Adrenal gland (tissue), 12 donors: ENCODE results near the gene LY6G6F. TPM values are rescaled to one million over a fixed set of nuclear protein-coding genes. Genes with fewer than 3 reads are reported as not detected.

Experiments used
- DNase-seq, 7 donors: peaks; one replicate each; pipeline ENCODE4 v3.0.0-alpha.2; 2019 to 2020
- H3K27ac ChIP-seq, 5 donors: fragments of 200-600 bp; sonication (generic) in 4 of 5; 1 replicate in 3 of 5; 2 replicates in 2 of 5; pipeline versions ENCODE4 v1.5.1 to v1.8.0; 2016 to 2020; ENCODE audit warnings: mild to moderate bottlenecking in 1 of 5
- H3K27me3 ChIP-seq: fragments of 200-600 bp; 2 replicates; pipeline ENCODE4 v1.8.0; 2021
- H3K36me3 ChIP-seq, 2 donors: fragments of 200-600 bp; replicated peaks in 1 of 2; 1 replicate in 1 of 2; 2 replicates in 1 of 2; pipeline versions ENCODE4 v1.5.1 to v1.8.0; 2018 to 2022
- H3K4me1 ChIP-seq, 2 donors: fragments of 200-600 bp; replicated peaks in 1 of 2; 1 replicate in 1 of 2; 2 replicates in 1 of 2; pipeline versions ENCODE4 v1.5.1 to v1.8.0; 2018 to 2021
- H3K4me3 ChIP-seq, 4 donors: fragments of 200-600 bp; sonication (generic) in 3 of 4; one replicate each; pipeline ENCODE4 v1.5.1; 2016 to 2018
- H3K9me3 ChIP-seq, 3 donors: fragments of 200-600 bp; sonication (generic) in 1 of 3; replicated peaks in 1 of 3; 1 replicate in 2 of 3; 2 replicates in 1 of 3; pipeline versions ENCODE4 v1.5.1 to v1.8.0; 2016 to 2021
- CTCF ChIP-seq, 6 experiments: fragments of 450-650 bp in 4 of 6; fragments of 200-600 bp in 2 of 6; sonication (generic) in 1 of 6; IDR thresholded peaks; 1 replicate in 5 of 6; 2 replicates in 1 of 6; pipeline versions ENCODE4 v1.5.1 to v1.8.0; 2016 to 2021; ENCODE audit warnings: antibody characterized with exemption in 6 of 6, mild to moderate bottlenecking in 2 of 6, moderate library complexity in 1 of 6
- POLR2A ChIP-seq, 2 donors: fragments of 450-650 bp; IDR thresholded peaks; one replicate each; pipeline ENCODE4 v1.6.1; 2017; ENCODE audit warnings: antibody characterized with exemption in 2 of 2, mild to moderate bottlenecking in 2 of 2, moderate library complexity in 1 of 2
- WGBS, 4 donors: extraction: QIAGEN DNeasy Blood & Tissue Kit in 2 of 4; methylation state at CpG; one replicate each; pipeline versions ENCODE4 v1.1.5 to v1.1.7; 2013 to 2017; 5-methylcytosine and 5-hydroxymethylcytosine counted together
- intact Hi-C, 2 donors: fragments of 100-400 bp; cut with DNase I; formaldehyde crosslinking; loops; one replicate each; pipeline versions ENCODE4 v1.14.1 to v1.15.0; 2022 to 2023
- polyA plus RNA-seq, 3 donors: library from polyadenylated mRNA; stranded (reverse); fragments of 200-250 nt in 2 of 3; fragments of 350-450 nt in 1 of 3; fragmentation: Illumina TruSeq in 1 of 3; extraction: RNeasy Lipid Tissue Mini Kit (QIAGEN cat#74804) in 1 of 3; gene quantifications; one replicate each; pipeline ENCODE4 v1.2.3, GENCODE V29; 2013 to 2014
- total RNA-seq, 9 donors: library from RNA; depleted of rRNA in 4 of 9; stranded (reverse); fragments of >200 nt in 4 of 9; fragments of 120-200 nt in 1 of 9; fragmentation: NEBNext Ultra II Directional in 1 of 9; extraction: Animal tissue kit (Norgen Biotek cat#: 25700) in 1 of 9; gene quantifications; one replicate each; pipeline versions ENCODE4 v1.1.0 to v1.2.4, GENCODE V29; 2013 to 2023
- donor health status: healthy with polysubstance abuse.
- donor health status: Bipolar disorder and iron deficiency.
- donor health status: DM: yes; HTN: yes; CAD: no.
- donor health status: DM: no; HTN: no; CAD: no.
- donor health status: DM: no; HTN: no; CAD: no.
- donor health status: DM: yes; HTN: yes; CAD: no.

The LY6G6F gene
- total and polyA plus RNA-seq, 12 donors: 0.44 TPM; not detected in 11

- Histone ChIP-seq H3K9me3 (no peaks in the 10 kb centered on the region), H3K27me3 (no peaks in the 10 kb centered on the region), H3K36me3 (peaks cover 0 to 48% of the 10 kb centered on the region in 2 donors), H3K4me1 (peaks cover 7 to 45% of the 10 kb centered on the region in 2 donors), H3K27ac (peak within 1 kb of the TSS; percentile 83 to 96 (median 89)), H3K4me3 (peak within 1 kb of the TSS; percentile 69 to 95 (median 88))
- 0% methylated on average over 18 to 63 of the region's 63 CpGs for WGBS, 4 donors
- intact Hi-C loops: no loop called here
- DNase-seq: peak; percentile 96 to 99 (median 98)
- no peak for TF ChIP-seq CTCF (IDR thresholded peaks at IDR 0.05)
- peak; percentile 40 to 83 for TF ChIP-seq POLR2A (IDR thresholded peaks at IDR 0.05)
Observed at GRCh38 chr6:31665501-31666336, 40.9 kb upstream of the LY6G6F start, which contains the start of gene CSNK2B. TSS of gene CSNK2B (plus strand) at chr6:31666080. CDS start at chr6:31666832, 752 bp downstream.

GRCh38 chr6:31666337-31666965, 40.2 kb upstream of the LY6G6F start:
- no peak for TF ChIP-seq CTCF (IDR thresholded peaks at IDR 0.05)
- TF ChIP-seq POLR2A (IDR thresholded peaks at IDR 0.05): no peak
- H3K36me3 ChIP-seq: peaks cover 0 to 55% of the 10 kb centered on the region in 2 donors
- 2 to 4% (median 3%) methylated on average over 14 to 15 of the region's 15 CpGs for WGBS, 4 donors
- no peak for DNase-seq
- intact Hi-C loops: no loop called here
- peaks cover 7 to 38% of the 10 kb centered on the region in 2 donors for H3K4me1 ChIP-seq
- H3K27ac ChIP-seq: peak overlapping the region; percentile 82 to 96 (median 89)
- H3K9me3 ChIP-seq: no peaks in the 10 kb centered on the region
- H3K4me3 ChIP-seq: peak overlapping the region; percentile 69 to 95 (median 88)
- H3K27me3 ChIP-seq: no peaks in the 10 kb centered on the region

GRCh38 chr6:31669676-31670075, 37.0 kb upstream of the LY6G6F start, which contains the start of gene LY6G5B:
TSS of gene LY6G5B (plus strand) at chr6:31669976. CDS start at chr6:31670951, 975 bp downstream.
- no peak for DNase-seq
- Histone ChIP-seq H3K36me3 (peaks cover 0 to 70% of the 10 kb centered on the region in 2 donors), H3K4me1 (peaks cover 0 to 20% of the 10 kb centered on the region in 2 donors), H3K4me3 (no peak within 1 kb of the TSS), H3K9me3 (no peaks in the 10 kb centered on the region), H3K27ac (no peak within 1 kb of the TSS), H3K27me3 (no peaks in the 10 kb centered on the region)
- 83% methylated on average over 8 of the region's 8 CpGs for WGBS, 4 donors
- intact Hi-C loops: no loop called here
- no peak for TF ChIP-seq POLR2A (IDR thresholded peaks at IDR 0.05)
- no peak for TF ChIP-seq CTCF (IDR thresholded peaks at IDR 0.05)

- WGBS, 4 donors: 73 to 78% (median 76%) methylated on average over 4 of the region's 4 CpGs
- H3K36me3 ChIP-seq: peaks cover 0 to 23% of the 10 kb centered on the region in 2 donors
- no peaks in the 10 kb centered on the region for H3K9me3 ChIP-seq
- peaks cover 9 to 10% of the 10 kb centered on the region in 2 donors for H3K4me1 ChIP-seq
- DNase-seq: no peak
- no peak overlapping the region for H3K4me3 ChIP-seq
- intact Hi-C loops: no loop called here
- no peaks in the 10 kb centered on the region for H3K27me3 ChIP-seq
- TF ChIP-seq CTCF (IDR thresholded peaks at IDR 0.05) (no peak), POLR2A (IDR thresholded peaks at IDR 0.05) (no peak)
- H3K27ac ChIP-seq: no peak overlapping the region
Observed at GRCh38 chr6:31676322-31676903, 30.3 kb upstream of the LY6G6F start.
